HepG2 (cell line): ENCODE measurements around the gene PLIN3. TPM values are rescaled to one million over a fixed set of nuclear protein-coding genes. Genes with fewer than 3 reads are reported as not detected.
A peak's percentile ranks its signal among the peaks of the same experiment; 100 is the strongest.

Experiments used
- BHLHE40 ChIP-seq: IDR thresholded peaks from 2 replicates; pipeline ENCODE4 v1.6.1; 2011; ENCODE audit warnings: low read length, improper control_type of control experiment
- FOXC1 ChIP-seq: sonication (generic); formaldehyde crosslinking; IDR thresholded peaks from 2 replicates; pipeline ENCODE4 v1.8.0; 2022; ENCODE audit warnings: mild to moderate bottlenecking, missing genetic modification reagents, borderline replicate concordance
- FOXJ3 ChIP-seq: sonication (generic); formaldehyde crosslinking; IDR thresholded peaks from 2 replicates; pipeline ENCODE4 v1.4.0; 2020; ENCODE audit warnings: missing genetic modification reagents, mild to moderate bottlenecking, borderline replicate concordance
- MAZ ChIP-seq, 2 experiments: sonication (generic) in 1 of 2; formaldehyde crosslinking in 1 of 2; IDR thresholded peaks; 2 replicates each; pipeline versions ENCODE4 v1.5.0 to v1.6.1; 2012 to 2020; ENCODE audit warnings: low read depth in 2 of 2, mild to moderate bottlenecking in 2 of 2, borderline replicate concordance in 1 of 2, improper control_type of control experiment in 1 of 2, low read length in 1 of 2, missing genetic modification reagents in 1 of 2, moderate library complexity in 1 of 2
- MIER3 ChIP-seq: IDR thresholded peaks from 2 replicates; pipeline ENCODE4 v1.6.1; 2016; ENCODE audit warnings: missing compliant biosample characterization, borderline replicate concordance
- MTA1 ChIP-seq: sonication (generic); formaldehyde crosslinking; IDR thresholded peaks from 2 replicates; pipeline ENCODE4 v1.4.0; 2020; ENCODE audit warnings: missing genetic modification reagents, mild to moderate bottlenecking, borderline replicate concordance
- MXI1 ChIP-seq: IDR thresholded peaks from 3 replicates; pipeline ENCODE4 v1.6.1; 2012; ENCODE audit warnings: low read depth, low read length, inconsistent platforms, borderline replicate concordance
- NFKBIZ ChIP-seq: IDR thresholded peaks from 2 replicates; pipeline ENCODE4 v1.6.1; 2018; ENCODE audit warnings: missing genetic modification reagents, missing compliant biosample characterization
- PITX1 ChIP-seq: sonication (generic); formaldehyde crosslinking; IDR thresholded peaks from 2 replicates; pipeline ENCODE4 v1.5.1; 2020; ENCODE audit warnings: mild to moderate bottlenecking, missing genetic modification reagents
- RARA ChIP-seq: IDR thresholded peaks from 2 replicates; pipeline ENCODE4 v1.6.1; 2016; ENCODE audit warnings: missing genetic modification reagents, missing compliant biosample characterization
- ZBTB7B ChIP-seq: sonication (generic); formaldehyde crosslinking; IDR thresholded peaks from 2 replicates; pipeline ENCODE4 v1.4.0; 2020; ENCODE audit warnings: missing genetic modification reagents
- ZMYM4 ChIP-seq: sonication (generic); formaldehyde crosslinking; IDR thresholded peaks from 2 replicates; pipeline ENCODE4 v1.8.1; 2023; ENCODE audit warnings: mild to moderate bottlenecking, missing genetic modification reagents
- ZNF562 ChIP-seq: sonication (generic); formaldehyde crosslinking; IDR thresholded peaks from 2 replicates; pipeline ENCODE4 v1.8.0; 2022; ENCODE audit warnings: missing genetic modification reagents, borderline replicate concordance
- ZSCAN12 ChIP-seq: sonication (generic); formaldehyde crosslinking; IDR thresholded peaks from 2 replicates; pipeline ENCODE4 v1.9.0; 2021; ENCODE audit warnings: mild to moderate bottlenecking, missing genetic modification reagents
- ZZZ3 ChIP-seq: sonication (generic); formaldehyde crosslinking; IDR thresholded peaks from 2 replicates; pipeline ENCODE4 v1.4.0; 2020; ENCODE audit warnings: missing genetic modification reagents, mild to moderate bottlenecking, borderline replicate concordance
- polyA plus RNA-seq, 8 experiments: library from polyadenylated mRNA; depleted of rRNA in 3 of 8; stranded (reverse) in 7 of 8; unstranded in 1 of 8; fragments of >200 nt; fragmentation: Illumina TruSeq in 4 of 8; extraction: Trizol in 4 of 8; gene quantifications; 2 replicates each; pipeline versions ENCODE4 v1.2.1 to v1.2.3, GENCODE V29; 2011 to 2016; ENCODE audit warnings: low read depth in 4 of 8, missing spikeins in 1 of 8, mixed read lengths in 1 of 8; ENCODE audit not compliant: insufficient read depth in 1 of 8
- total RNA-seq, 5 experiments: library from RNA; depleted of rRNA; stranded (reverse); fragments of >200 nt; fragmentation: Illumina TruSeq; extraction: Trizol; gene quantifications; 2 replicates each; pipeline ENCODE4 v1.2.3, GENCODE V29; 2016; ENCODE audit warnings: low read depth in 1 of 5
- TF ChIP-seq, protein P1 (sequence below): sonication (generic); formaldehyde crosslinking; IDR thresholded peaks from 2 replicates; pipeline ENCODE4 v1.4.0; 2020; ENCODE audit warnings: missing genetic modification reagents
- TF ChIP-seq, protein P2 (sequence below): sonication (generic); formaldehyde crosslinking; IDR thresholded peaks from 2 replicates; pipeline ENCODE4 v1.9.0; 2021; ENCODE audit warnings: missing genetic modification reagents, mild to moderate bottlenecking, borderline replicate concordance
- TF ChIP-seq, protein P3 (sequence below): sonication (generic); formaldehyde crosslinking; IDR thresholded peaks from 2 replicates; pipeline ENCODE4 v1.4.0; 2020; ENCODE audit warnings: missing genetic modification reagents
- TF ChIP-seq, protein P4 (sequence below): sonication (generic); formaldehyde crosslinking; IDR thresholded peaks from 2 replicates; pipeline ENCODE4 v1.5.0; 2020; ENCODE audit warnings: missing genetic modification reagents
- TF ChIP-seq, protein P5 (sequence below): sonication (generic); formaldehyde crosslinking; IDR thresholded peaks from 2 replicates; pipeline ENCODE4 v1.4.0; 2020; ENCODE audit warnings: missing genetic modification reagents

The PLIN3 gene
- total and polyA plus RNA-seq, 2 of the 13 experiments (the other 11 are each of a cell fraction or from before 2014, with no cell fraction given), result 49.3 to 57.9 TPM

DNA sequence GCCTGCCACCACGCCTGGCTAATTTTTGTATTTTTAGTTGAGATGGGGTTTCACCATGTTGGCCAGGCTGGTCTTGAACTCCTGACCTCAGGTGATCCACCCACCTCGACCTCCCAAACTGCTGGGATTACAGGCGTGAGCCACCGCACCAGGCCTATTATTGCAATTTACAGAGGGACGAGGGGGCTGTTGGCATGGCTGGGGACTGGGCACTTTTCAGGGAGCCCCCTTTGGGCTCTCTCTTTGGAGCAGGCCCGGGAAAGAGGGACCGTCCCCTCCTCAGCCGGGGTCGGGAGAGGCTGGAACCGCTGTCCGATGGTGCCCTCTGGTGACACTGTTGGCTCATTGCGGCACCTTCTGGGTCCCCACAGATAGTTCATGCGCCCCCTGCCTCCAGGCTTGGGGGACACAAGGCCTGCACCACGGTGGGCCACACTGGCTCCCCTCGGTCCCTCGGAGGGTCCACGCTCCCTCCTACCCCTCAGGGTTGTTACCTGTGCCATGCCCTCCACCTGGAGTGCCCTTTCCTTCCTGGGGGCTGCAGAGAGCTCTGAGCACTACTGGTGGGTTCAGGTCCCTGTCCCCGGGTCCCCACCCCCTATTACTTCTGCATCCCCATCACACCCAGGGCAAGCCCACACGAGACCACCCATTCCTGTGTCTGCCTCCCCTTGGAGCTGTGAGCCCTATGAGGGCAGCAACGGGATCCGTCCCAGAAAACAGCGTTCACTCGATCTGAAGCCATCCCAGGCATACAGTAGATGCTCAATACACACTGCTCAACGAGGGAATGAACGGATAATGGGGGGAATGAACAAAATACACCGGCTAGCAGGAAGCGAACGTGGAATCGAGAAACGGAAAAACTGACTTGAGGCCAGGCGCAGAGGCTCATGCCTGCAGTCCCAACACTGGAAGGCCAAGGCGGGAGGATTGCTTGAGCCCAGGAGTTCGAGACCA is 63.5 kb downstream of the PLIN3 start (continued):
- TF ChIP-seq, protein P1, sequence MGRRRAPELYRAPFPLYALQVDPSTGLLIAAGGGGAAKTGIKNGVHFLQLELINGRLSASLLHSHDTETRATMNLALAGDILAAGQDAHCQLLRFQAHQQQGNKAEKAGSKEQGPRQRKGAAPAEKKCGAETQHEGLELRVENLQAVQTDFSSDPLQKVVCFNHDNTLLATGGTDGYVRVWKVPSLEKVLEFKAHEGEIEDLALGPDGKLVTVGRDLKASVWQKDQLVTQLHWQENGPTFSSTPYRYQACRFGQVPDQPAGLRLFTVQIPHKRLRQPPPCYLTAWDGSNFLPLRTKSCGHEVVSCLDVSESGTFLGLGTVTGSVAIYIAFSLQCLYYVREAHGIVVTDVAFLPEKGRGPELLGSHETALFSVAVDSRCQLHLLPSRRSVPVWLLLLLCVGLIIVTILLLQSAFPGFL (CRISPR knock-in tag), result no peak
- TF ChIP-seq ZZZ3 (no peak), MAZ (IDR thresholded peaks at IDR 0.05; ENCODE audit: borderline replicate concordance, low read depth, low read length) (no peak), MAZ (CRISPR knock-in tag; IDR thresholded peaks at IDR 0.05; ENCODE audit: low read depth) (no peak), ZBTB7B (peak; percentile 92), BHLHE40 (no peak), ZNF562 (no peak), RARA (CRISPR knock-in tag) (0 out of 2 replicates have a peak, but pooled peaks have one; percentile 29), PITX1 (CRISPR knock-in tag) (peak; percentile 16; the same call in 1 of the 2 replicates), ZSCAN12 (no peak), MXI1 (no peak), NFKBIZ (CRISPR knock-in tag) (peak; percentile 32; the same call in 1 of the 2 replicates), ZMYM4 (CRISPR knock-in tag) (peak; percentile 34; the same call in 1 of the 2 replicates), MIER3 (CRISPR knock-in tag) (peak; percentile 58; the same call in 1 of the 2 replicates), FOXJ3 (CRISPR knock-in tag) (no peak), MTA1 (CRISPR knock-in tag) (peak; percentile 62; the same call in 1 of the 2 replicates), FOXC1 (CRISPR knock-in tag) (no peak)
- TF ChIP-seq, protein P2, sequence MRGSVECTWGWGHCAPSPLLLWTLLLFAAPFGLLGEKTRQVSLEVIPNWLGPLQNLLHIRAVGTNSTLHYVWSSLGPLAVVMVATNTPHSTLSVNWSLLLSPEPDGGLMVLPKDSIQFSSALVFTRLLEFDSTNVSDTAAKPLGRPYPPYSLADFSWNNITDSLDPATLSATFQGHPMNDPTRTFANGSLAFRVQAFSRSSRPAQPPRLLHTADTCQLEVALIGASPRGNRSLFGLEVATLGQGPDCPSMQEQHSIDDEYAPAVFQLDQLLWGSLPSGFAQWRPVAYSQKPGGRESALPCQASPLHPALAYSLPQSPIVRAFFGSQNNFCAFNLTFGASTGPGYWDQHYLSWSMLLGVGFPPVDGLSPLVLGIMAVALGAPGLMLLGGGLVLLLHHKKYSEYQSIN (CRISPR knock-in tag), result no peak
- TF ChIP-seq, protein P3, sequence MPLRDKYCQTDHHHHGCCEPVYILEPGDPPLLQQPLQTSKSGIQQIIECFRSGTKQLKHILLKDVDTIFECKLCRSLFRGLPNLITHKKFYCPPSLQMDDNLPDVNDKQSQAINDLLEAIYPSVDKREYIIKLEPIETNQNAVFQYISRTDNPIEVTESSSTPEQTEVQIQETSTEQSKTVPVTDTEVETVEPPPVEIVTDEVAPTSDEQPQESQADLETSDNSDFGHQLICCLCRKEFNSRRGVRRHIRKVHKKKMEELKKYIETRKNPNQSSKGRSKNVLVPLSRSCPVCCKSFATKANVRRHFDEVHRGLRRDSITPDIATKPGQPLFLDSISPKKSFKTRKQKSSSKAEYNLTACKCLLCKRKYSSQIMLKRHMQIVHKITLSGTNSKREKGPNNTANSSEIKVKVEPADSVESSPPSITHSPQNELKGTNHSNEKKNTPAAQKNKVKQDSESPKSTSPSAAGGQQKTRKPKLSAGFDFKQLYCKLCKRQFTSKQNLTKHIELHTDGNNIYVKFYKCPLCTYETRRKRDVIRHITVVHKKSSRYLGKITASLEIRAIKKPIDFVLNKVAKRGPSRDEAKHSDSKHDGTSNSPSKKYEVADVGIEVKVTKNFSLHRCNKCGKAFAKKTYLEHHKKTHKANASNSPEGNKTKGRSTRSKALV (CRISPR knock-in tag), result no peak
- TF ChIP-seq, protein P4, sequence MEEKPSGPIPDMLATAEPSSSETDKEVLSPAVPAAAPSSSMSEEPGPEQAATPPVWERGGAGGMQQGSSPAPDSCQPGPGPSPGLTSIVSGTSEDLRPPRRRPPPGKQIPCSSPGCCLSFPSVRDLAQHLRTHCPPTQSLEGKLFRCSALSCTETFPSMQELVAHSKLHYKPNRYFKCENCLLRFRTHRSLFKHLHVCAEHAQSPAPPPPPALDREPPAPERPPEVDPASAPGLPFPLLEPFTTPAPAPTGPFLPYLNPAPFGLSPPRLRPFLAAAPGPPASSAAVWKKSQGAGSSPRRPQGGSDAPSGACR (CRISPR knock-in tag), result no peak
- TF ChIP-seq, protein P5, sequence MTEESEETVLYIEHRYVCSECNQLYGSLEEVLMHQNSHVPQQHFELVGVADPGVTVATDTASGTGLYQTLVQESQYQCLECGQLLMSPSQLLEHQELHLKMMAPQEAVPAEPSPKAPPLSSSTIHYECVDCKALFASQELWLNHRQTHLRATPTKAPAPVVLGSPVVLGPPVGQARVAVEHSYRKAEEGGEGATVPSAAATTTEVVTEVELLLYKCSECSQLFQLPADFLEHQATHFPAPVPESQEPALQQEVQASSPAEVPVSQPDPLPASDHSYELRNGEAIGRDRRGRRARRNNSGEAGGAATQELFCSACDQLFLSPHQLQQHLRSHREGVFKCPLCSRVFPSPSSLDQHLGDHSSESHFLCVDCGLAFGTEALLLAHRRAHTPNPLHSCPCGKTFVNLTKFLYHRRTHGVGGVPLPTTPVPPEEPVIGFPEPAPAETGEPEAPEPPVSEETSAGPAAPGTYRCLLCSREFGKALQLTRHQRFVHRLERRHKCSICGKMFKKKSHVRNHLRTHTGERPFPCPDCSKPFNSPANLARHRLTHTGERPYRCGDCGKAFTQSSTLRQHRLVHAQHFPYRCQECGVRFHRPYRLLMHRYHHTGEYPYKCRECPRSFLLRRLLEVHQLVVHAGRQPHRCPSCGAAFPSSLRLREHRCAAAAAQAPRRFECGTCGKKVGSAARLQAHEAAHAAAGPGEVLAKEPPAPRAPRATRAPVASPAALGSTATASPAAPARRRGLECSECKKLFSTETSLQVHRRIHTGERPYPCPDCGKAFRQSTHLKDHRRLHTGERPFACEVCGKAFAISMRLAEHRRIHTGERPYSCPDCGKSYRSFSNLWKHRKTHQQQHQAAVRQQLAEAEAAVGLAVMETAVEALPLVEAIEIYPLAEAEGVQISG, result 0 out of 2 replicates have a peak, but pooled peaks have one; percentile 28
